HK-2 (cell line): ENCODE data around the gene DNAJC10.

Experiments
- DNase-seq: peaks from one replicate; pipeline ENCODE4 v3.0.0-alpha.2; 2018; ENCODE audit not compliant: unreplicated experiment

DNAJC10 gene

DNA sequence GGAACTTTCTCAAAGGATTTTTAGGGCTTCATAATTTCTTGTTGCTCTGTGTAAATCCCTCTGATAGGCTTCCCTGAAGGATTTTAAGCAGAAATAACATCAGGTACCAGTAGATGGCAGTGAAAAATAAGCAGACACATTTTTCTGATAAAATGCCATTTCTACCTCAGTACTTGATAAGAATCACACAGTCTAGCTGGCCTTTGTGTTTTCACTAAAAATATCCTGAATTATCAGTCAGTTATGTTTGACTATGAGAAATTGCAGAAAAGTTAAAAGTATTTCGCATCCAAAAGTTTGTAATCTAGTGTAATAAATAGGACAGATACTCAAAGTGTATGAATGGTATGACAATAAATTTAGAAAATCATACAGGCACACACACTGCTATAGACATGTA lies 68.7 kb downstream of the DNAJC10 start:
- no peak for DNase-seq

DNA sequence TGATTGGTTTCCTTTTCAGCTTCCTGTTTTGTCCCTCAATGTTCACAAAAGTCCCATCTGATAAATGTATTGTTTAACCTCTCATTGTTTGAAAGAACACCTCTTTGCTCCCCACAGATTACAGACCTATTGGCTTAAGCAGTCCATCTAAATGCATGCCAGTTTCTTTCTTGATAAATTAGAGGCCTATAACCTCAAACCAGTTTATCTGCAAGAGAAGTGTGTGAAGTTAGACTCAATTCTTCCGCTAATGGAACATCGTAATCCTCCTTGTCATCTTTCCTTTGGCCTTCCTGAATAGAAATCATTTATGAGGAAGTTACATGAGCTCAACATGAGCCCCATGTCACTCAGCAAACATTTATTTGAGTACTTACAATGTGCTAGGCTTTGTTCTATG lies 76.4 kb downstream of the DNAJC10 start:
- DNase-seq: no peak

DNA sequence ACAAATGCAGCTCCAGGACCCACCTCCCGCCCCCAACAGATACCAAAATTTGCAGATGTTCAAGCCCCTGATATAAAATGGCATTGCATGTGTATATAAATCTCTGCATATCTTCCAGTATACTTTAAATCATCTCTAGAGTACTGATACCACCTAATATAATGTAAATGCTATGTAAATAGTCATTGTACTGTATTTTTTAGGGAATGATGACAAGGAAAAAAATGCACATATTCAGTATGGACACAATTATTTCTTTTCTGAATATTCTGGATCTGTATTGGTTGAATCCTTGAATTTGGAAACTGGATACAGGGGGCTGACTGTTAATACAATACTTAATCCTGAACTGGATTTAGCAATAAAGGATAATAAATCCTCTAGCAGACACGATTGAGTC lies 82.7 kb downstream of the DNAJC10 start:
- no peak for DNase-seq

DNA sequence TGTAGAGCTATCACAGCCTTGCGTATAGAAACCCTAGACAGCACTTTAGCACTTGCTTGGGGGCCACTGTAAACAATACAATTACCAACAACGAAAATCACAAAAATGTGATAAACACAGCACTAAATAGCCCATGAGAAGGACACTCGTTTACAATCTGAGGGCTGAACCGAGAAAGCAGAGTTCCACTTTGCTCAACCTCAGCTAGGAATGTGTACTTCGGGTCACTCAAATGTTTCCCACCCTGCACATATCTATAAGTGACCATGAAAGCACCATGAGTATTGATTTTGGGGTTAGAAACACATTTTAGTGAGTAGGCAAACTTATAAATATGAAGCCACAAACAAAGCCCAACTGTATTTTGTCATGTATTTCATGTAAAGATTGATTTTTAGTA lies 88.1 kb downstream of the DNAJC10 start:
- DNase-seq: no peak

DNA sequence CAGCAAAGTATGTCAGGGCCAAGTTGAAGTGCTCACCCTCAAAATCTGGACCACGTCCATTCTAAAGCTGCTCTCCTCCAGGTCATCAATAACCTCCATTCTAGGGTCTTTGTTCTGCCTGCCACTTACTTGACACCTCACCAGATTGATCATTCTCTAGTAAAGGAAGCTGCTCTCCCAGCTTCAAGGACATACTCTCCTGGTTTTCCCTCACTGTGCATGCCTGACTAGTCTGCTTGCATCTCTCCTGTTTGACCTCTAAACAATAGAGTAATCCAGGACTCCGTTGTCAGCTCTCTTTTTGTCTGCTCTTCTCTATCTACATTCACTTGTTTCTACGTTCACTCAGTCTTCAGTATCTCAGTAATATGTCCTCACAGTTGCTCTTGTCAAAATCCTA lies 91.3 kb downstream of the DNAJC10 start:
- no peak for DNase-seq

DNA sequence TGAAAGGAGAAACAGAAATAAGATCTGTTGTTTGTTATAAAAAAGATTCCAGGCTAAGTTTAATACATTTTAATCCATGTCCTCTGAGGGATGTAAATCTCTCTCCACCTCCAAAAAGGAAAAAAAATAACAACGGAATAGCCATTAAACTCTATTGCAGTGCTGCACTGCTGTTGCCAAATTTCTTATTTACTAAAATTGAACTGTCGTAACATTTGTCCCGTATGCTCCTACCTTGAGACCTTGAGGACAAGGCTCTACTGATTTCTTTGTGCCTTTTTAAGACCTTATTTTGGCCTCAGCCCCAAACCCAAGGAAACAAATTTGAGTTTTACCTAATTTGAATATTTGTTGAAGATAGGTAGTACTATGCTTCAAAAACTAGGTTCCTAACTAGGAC lies 94.0 kb downstream of the DNAJC10 start:
- no peak for DNase-seq

DNA sequence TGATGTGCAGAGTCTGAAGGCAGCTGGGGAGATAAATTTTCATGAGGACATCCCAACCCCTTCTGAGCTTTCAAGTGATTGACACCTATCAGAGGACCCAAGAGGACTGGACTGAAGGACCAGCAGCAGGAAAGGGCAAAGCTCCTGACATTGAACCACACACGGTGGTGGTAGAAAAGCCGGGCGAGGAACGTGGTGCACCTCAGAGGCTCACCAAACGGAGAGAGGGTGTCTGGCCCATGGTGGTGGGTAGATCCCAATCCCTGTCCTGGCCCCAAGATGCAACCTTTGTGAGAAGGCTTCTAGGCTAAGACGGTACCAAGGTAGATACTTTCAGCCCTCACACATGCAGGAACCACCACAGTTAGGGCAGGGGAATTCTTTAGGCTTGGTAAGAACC lies 98.3 kb downstream of the DNAJC10 start:
- no peak for DNase-seq

DNA sequence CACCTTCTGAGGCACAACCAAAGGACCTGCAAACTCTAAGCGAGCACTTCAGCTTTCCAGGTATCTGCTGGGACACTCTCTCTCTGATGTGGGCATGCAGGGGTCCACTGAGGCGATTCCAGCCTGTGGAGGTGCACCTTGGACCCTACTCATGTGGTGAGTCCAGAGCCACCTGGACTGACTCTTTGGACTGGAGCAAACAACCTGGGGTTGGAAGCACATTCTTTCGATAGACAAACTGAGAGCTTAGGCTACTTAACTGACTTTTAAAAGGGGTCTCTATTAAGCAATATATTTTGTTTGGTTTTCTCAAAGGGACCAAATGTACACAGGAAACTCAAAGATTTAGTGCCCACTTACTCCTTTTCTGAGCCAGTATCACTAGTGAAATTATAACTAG lies 98.7 kb downstream of the DNAJC10 start:
- no peak for DNase-seq

DNA sequence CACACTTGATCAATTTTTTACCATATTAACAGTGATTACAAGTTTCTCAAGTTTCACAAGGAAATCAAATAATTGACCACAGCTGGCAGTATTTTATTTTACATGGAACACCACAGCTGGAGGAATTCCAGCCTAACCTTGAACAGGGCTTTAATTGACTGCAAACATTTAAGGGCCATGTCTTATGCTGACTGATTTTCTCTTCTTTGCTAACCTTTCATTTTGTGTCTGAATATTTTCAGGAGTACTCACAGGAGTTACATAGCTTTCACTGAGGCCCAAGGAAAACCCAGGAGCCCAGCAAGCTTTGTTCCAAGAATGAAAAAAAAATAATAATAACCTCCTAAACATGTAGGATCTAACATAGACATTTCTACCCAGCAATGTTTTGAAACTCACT lies 100.8 kb downstream of the DNAJC10 start:
- DNase-seq: no peak

DNA sequence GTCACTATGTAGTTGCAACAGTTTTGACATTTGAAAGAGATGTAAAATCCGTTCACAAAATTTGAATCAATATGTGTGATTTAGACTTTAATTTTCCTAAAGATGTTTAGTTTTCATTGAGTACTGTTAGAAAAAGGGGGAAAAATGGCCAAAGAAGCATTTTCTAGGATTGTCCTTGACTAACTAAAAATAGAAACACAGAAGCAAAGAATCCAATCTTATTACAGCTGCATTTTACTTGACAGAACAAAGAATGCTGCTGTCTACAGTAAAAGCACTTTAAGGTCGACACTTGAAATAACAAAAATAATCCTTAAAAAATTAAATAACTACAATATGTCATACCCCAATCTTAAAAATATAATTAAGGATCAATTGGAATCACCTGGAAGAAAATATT lies 101.5 kb downstream of the DNAJC10 start:
- no peak for DNase-seq

DNA sequence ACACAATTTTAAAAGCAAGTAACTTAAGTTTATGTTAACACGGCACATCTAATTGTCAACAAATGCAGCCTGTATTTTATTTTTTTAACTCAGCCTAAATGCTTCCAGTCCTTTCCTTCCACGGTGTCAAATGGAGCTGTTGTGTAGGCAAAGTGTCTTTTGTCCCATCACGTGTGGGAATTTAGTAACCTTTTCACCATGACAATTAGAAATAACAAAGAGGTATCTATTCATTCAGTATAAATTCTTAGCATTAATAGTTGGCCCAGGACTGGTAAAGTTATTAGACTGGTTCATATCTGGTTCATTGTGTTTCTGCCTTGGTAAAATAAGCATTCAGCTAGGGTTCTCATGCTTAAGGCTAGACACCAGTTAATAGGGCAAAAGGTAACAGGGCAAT lies 102.4 kb downstream of the DNAJC10 start:
- no peak for DNase-seq

DNA sequence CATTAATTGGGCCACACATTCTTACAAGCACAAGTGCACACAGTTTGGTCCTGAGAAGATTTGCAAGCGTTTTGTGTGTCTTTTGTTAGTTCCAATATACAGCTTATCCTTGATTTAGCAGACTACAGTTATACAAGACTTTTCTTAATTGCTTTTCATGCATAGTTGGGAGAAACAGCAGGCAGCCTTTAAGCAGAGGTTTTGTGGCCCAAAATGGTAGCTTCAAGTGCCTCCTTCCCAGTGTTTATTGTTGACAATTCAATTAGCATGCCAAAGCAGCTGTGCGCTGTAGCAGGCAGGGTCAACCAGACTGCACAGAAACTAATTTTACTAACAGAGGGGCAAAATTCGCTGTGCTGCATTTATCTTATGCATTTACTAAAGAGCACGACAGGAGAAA lies 102.9 kb downstream of the DNAJC10 start:
- DNase-seq: no peak

DNA sequence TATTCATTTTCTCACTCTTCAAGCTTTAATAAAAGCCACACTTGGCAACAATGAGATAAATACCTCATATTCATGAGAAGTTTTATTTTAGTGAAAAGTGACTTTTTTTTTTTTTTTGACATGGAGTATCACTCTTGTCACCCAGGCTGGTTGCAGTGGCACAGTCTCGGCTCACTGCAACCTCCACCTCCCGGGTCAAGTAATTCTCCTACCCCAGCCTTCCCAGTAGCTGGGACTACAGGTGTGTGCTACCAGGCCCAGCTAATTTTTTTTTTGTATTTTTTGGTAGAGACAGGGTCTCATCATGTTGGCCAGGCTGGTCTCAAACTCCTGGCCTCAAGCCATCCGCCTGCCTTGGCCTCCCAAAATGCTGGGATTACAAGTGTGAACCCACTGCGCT lies 103.4 kb downstream of the DNAJC10 start:
- no peak for DNase-seq

DNA sequence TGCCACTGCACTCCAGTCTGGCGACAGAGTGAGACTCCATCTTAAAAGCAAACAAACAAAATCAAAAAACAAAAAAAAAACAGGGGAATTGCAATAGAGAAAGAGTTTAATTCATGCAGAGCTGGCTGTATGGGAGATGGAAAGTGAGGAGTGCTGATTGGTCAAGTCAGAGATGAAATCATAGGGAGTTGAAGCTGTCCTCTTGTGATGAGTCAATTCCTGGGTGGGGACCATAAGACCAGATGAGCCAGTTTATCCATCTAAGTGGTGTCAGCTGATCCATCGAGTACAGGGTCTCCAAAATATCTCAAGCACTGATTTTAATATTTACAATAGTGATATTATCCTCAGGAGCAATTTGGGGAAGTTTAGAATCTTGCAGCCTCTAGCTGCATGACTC lies 105.1 kb downstream of the DNAJC10 start:
- DNase-seq: no peak

DNA sequence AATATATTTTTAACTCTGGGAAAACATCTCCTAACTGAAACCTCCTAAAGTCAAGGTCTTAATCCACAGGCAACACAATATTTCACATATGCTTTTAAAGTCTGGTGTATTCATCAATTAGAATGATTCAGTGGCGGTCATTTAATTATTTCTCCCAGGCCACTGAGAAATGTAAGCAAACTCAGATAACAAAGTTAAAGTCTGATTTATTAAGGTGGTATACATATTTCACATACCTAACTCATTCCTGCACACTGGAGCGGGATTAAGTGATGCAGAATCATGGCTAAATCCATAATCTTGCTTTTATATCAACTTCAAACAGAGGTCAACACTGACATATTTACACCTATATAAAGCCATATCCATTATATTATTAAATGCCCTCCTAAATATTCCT lies 106.7 kb downstream of the DNAJC10 start:
- DNase-seq: no peak

DNA sequence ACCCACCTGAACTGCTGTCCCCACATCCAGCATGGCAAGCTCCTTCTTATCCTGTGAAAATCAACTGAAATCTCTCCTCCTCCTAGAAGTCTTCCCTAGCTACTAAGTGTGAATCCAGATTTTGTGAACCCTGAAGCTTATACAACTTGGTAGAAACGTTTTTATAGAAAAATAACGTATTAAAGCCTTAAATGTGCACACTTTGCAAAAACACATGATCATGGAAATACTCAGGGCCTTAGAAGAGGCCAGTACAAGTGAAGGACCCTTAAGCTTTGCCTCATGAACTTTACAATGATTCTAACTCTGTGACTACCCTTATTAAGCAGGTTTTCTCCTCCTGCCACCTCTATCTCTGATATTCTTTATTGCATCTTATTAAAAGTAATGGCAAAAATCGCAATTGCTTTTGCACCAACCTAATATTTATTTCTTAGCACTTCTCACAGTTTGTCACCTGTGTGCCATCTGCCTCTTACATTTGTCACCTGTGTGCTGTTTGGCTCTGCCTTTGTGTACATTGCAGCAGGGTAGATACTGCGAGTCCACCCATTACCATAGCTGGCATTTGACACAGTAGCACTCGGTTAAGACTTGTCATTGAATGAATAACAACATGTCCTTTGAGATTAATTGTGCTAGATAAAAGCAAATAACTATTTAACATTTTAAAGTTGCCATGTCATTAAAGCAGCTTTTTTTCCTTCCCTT lies 108.2 kb downstream of the DNAJC10 start:
- no peak for DNase-seq

DNA sequence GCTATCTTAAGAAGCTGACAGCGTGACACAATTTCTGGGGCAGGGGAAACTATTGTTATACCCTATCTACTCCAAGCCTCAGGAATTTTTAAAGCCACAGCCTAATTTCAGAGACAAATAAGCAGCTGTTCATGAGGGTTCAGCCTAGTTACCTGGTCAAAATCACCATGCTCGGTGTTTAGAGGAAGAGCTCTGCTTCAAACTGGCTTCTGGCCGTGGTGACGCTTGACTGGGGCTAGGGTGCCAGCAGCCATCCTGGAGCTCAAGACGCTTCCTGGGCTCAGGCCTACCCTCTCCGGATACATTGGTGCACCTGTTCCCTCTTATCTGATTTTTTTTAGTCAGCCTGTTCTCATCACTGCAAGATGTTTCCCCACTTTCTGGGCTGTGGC lies 108.7 kb downstream of the DNAJC10 start:
- no peak for DNase-seq

DNA sequence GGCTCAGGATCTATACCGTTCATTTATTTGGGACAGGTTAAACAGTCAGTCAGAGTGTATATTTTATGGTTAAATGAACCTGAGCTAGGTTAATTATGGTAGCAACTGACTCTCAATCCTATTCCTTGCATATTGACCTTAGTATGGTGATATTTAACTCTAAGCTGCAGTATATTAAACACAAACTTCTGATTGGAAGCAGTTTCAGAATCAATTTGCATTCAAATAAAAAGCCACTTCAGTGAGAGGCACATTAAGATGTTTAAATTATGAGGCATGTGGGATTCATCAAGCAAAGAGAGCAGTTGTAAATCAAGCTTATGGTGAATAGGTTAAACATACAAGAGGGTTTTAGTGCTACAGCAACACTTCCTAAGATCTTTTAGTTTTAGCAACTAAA lies 110.0 kb downstream of the DNAJC10 start:
- no peak for DNase-seq

DNA sequence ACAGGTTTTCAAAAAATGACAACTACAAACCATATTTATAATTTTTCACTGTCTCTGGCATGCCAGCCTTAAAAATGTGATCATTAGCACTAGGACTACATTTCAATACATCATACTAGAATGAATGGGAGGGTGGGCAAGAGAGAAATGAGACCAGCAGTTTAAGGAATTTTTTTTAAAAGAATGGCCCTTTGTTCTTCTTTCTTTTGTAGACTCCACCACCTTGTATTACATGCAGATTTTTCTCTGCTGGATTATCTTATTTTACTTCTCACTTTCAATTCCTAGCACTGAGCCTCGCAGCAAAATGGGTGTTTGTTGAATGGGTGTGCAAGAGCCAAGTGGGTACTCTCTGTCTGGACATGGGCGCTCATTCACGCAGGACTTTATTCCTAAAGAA lies 110.4 kb downstream of the DNAJC10 start:
- DNase-seq: no peak

DNA sequence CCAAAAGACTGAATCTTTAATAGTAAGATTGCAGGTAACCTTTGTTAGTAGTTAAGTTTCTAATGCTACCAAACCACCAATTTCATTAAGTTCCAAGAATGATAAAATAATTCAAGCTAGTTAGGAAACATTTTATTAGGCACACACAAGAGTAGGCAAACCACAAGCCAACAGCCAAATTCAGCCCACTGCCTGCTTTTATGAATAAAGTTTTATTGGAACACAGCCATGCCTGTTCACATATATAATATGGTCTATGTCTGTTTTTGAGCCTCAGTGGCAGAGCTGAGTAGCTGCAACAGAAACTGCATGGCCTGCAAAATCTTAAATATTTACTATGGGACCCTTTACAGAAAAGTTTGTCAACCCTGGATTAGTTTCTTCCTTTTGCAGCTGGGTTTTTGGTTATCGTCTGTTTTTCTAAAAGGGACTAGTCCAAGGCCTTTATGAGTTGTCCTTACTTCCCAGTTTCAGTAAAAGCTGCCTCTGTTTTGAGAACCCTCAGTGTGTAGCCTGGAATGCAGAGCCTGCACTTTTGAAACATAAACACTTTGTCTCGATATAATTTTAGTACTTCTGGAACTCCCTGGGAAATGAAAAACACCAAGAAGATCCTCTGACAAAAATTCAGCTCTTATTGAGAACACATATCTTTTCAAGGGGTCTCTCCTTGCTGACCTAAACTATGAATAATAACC lies 111.3 kb downstream of the DNAJC10 start:
- DNase-seq: no peak

DNA sequence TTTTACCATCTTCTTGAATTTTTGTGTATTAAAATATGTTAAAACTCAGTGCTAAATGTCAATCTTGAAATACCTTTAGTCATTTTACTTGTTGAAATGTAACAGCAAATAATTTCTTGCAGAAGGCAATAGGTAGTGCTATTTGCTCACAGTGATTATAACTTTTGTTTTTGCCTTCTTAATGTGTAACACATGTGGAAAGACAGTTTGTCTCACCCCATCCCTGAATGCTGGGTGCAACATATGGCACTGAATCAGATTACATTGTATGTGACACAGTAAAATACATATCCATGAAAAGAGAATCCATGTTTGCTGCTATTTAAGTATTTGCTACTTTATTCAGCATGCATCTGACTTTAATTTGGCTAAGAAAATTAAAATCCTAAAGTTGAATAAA lies 115.0 kb downstream of the DNAJC10 start:
- no peak for DNase-seq

DNA sequence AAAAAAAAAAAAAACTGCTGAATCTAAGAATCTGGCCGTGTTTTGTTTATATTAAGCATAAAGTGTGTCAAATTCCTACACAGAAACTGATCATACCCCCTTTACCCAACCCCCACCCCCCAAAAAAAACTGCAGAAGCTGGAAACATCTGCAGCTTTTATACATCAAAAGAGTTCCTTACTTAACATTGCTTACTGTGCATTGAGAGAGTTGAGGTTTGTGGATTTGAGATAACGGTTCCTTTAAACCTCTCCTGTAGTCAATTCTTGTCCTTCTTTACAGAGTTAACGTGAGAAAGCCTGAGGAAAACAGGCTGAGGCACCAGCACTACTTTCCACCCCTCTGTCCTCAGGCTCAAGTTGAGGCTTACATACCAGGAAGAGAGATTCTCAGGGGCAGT lies 115.9 kb downstream of the DNAJC10 start:
- DNase-seq: no peak

DNA sequence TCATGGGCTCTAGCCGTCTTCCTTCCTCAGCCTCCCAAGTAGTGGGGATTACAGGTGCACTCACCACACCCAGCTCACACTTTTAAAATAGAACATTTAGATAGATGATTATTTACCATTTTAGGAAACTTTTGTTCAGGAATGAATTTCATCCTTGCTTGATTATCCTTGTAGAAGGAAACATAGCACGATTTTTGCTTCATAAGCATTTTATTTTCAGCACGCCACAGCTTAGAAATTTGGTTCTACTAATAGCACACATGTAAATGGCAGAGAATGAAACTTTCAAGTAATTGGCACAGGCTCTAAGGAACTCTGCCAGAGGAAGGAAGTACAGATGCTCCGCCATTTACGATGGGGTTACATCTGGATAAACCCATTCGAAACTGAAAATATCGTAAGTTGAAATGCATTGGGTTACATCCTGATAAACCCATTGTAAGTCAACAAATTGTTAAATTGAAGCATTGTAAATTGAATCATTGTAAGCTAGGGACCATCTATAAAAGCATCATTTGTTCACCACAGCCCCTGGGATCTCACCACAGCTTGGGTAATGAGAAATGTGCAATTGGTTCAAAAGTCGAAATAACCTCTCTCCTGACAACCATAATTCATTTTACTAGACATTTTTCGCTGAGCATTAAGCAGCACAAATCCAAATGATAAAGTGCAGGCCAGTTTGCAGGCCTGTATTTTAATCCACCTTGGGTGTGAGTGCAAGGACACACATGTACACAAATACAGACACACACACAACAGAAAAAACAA lies 117.2 kb downstream of the DNAJC10 start:
- no peak for DNase-seq
